Measurements from ENCODE around the gene KIF26A.

GRCh38 chr14:104107611-104108569, 30.5 kb upstream of the KIF26A start:
- TF ChIP-seq CTCF (IDR thresholded peaks at IDR 0.05; ENCODE audit: insufficient read depth, low read depth, low read length): no peak
- no peak for TF ChIP-seq EZH2 (IDR thresholded peaks at IDR 0.05; ENCODE audit: insufficient read depth, low read length)

All from astrocyte (in vitro differentiated cells and primary cell).